ENCODE results near the gene DGCR8.

DGCR8 gene

DNA sequence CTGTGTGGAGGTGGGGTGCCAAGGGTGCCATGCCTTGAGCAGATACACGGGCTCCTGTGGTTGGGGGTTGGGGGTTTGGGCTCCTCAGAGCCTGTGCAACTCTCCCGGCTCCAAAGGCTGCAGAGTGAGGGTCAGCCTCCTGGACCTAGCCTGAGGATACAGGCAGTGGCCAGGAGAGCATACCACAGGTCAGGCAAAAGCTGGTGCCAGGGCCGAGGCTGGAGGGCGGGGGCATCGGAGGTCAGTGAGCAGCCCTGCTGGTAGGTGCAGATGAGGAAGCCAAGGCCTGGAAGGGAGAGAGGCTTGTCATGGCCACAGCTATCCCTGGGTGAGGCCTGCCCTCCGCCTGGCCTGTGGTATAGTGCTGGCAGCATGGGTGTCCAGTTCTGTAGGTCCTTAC is 25.6 kb upstream of the DGCR8 start:
- TF ChIP-seq, protein P1, sequence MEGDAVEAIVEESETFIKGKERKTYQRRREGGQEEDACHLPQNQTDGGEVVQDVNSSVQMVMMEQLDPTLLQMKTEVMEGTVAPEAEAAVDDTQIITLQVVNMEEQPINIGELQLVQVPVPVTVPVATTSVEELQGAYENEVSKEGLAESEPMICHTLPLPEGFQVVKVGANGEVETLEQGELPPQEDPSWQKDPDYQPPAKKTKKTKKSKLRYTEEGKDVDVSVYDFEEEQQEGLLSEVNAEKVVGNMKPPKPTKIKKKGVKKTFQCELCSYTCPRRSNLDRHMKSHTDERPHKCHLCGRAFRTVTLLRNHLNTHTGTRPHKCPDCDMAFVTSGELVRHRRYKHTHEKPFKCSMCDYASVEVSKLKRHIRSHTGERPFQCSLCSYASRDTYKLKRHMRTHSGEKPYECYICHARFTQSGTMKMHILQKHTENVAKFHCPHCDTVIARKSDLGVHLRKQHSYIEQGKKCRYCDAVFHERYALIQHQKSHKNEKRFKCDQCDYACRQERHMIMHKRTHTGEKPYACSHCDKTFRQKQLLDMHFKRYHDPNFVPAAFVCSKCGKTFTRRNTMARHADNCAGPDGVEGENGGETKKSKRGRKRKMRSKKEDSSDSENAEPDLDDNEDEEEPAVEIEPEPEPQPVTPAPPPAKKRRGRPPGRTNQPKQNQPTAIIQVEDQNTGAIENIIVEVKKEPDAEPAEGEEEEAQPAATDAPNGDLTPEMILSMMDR (IDR thresholded peaks at IDR 0.05; ENCODE audit: insufficient read depth, low read length, poor library complexity, severe bottlenecking) = no peak
- H3K36me3 ChIP-seq (ENCODE audit: control insufficient read depth, insufficient read depth, low read length) = peaks cover 9% of the 10 kb centered on the region
- no peak for DNase-seq (ENCODE audit: extremely low read depth, insufficient read length)
- no peak overlapping the region for H3K4me3 ChIP-seq (replicated peaks; ENCODE audit: low read depth, low read length)
- no peaks in the 10 kb centered on the region for H3K27me3 ChIP-seq (replicated peaks; ENCODE audit: control insufficient read depth, insufficient read depth, low read length)

DNA sequence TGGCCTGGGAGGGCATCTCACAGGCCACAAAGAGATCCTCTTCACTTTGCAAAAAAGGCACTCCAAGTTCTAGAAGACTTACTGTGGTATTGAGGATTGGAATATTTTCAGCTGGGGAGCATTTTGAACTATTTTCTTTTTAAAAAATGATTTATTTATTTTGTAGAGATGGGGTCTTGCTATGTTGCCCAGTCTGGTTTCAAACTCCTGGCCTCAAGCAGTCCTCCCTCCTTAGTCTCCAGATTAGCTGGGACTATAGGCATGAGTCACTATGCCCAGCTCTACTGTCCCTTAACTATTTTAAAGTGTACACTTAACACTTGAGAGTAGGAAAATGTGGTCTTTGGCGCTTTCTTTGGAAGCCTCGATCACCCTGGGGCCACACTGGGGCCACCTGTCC is 24.9 kb upstream of the DGCR8 start:
- H3K4me3 ChIP-seq (replicated peaks; ENCODE audit: low read depth, low read length) = no peak overlapping the region
- no peaks in the 10 kb centered on the region for H3K27me3 ChIP-seq (replicated peaks; ENCODE audit: control insufficient read depth, insufficient read depth, low read length)
- no peak for DNase-seq (ENCODE audit: extremely low read depth, insufficient read length)
- peaks cover 9% of the 10 kb centered on the region for H3K36me3 ChIP-seq (ENCODE audit: control insufficient read depth, insufficient read depth, low read length)
- TF ChIP-seq, protein P1 (IDR thresholded peaks at IDR 0.05; ENCODE audit: insufficient read depth, low read length, poor library complexity, severe bottlenecking) = no peak

DNA sequence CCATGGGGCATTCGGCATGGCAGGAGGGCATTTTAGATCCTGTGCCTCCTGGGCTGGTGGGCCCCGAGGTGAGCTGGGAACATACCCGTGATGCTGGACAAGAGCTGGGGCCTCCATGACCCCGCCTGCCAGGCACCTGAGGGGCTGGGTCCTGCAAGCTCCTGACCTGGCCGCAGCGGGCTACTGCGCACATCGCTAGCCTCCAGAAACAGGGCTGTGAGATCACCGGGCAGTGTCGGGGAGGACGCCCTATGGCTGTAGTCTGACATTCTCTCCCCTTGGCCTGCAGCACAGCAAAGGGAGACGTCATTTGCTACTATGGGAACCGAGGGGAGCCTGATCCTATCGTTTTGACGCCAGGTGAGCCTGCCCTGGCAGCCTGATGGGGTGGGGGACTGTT is 24.4 kb upstream of the DGCR8 start:
- H3K36me3 ChIP-seq (ENCODE audit: control insufficient read depth, insufficient read depth, low read length) = peaks cover 9% of the 10 kb centered on the region
- no peak for DNase-seq (ENCODE audit: extremely low read depth, insufficient read length)
- no peaks in the 10 kb centered on the region for H3K27me3 ChIP-seq (replicated peaks; ENCODE audit: control insufficient read depth, insufficient read depth, low read length)
- no peak overlapping the region for H3K4me3 ChIP-seq (replicated peaks; ENCODE audit: low read depth, low read length)
- TF ChIP-seq, protein P1 (IDR thresholded peaks at IDR 0.05; ENCODE audit: insufficient read depth, low read length, poor library complexity, severe bottlenecking) = no peak

DNA sequence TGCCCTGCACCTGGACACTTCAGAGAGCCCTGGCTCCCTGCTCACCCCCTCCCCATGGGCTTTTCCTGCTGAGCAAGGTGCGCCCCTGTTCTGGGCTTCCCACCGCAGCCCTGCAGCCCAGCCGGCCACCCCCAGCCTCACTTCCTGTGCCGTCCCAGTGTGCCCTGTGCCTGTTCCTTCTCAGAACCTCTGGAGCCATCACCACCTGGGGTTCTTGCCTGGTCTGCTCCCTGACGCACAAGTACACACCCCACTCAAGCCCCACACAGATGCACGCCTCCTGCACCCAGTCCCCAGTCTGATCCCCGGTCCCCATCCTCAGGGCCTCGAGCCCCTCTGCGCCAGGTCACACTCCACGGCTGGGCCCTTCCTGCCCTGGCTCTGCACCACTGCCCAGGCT is 23.9 kb upstream of the DGCR8 start:
- no peak for DNase-seq (ENCODE audit: extremely low read depth, insufficient read length)
- no peaks in the 10 kb centered on the region for H3K27me3 ChIP-seq (replicated peaks; ENCODE audit: control insufficient read depth, insufficient read depth, low read length)
- TF ChIP-seq, protein P1 (IDR thresholded peaks at IDR 0.05; ENCODE audit: insufficient read depth, low read length, poor library complexity, severe bottlenecking) = no peak
- H3K36me3 ChIP-seq (ENCODE audit: control insufficient read depth, insufficient read depth, low read length) = peaks cover 12% of the 10 kb centered on the region
- no peak overlapping the region for H3K4me3 ChIP-seq (replicated peaks; ENCODE audit: low read depth, low read length)

DNA sequence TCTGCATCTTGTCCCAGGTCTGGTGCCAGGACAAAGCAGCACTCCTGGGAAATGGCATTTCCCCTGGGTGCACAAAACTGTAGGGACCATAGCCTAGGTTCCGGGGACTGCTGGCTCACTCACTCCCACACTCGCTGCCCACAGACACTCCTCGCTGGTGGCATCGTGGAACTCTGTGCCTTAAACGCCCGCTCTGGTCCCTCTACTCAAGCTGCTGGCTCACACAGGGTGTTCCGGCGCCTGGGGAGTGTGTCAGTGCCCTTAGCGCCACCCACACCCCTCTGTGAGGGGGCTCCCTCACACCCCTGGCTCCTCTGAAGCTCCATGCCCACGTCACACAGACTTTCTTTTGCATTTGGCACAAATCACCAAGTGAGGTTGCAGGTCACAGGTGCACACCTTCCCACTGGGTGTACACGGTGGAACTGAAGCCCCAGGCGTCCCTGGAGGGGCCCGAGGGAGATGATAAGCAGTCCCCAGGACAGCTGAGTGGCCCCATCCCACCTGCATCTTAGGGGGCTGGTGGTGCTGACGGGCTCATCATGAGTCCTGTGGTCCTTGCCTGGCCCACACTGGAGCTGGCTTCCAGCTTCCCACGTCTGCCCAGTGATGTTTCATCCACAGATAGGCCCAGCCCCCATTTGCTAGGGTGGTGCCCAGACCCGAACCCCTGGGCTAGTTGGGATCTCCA is 23.2 kb upstream of the DGCR8 start:
- Histone ChIP-seq H3K4me3 (replicated peaks; ENCODE audit: low read depth, low read length) (no peak overlapping the region), H3K27me3 (replicated peaks; ENCODE audit: control insufficient read depth, insufficient read depth, low read length) (no peaks in the 10 kb centered on the region), H3K36me3 (ENCODE audit: control insufficient read depth, insufficient read depth, low read length) (peaks cover 14% of the 10 kb centered on the region)
- no peak for DNase-seq (ENCODE audit: extremely low read depth, insufficient read length)
- TF ChIP-seq, protein P1 (IDR thresholded peaks at IDR 0.05; ENCODE audit: insufficient read depth, low read length, poor library complexity, severe bottlenecking) = no peak
